BE2C (cell line): ENCODE data around the gene EBPL.

Experiments
- DNase-seq: peaks from one replicate; pipeline ENCODE4 v3.0.0-alpha.2; 2020
- H3K27me3 ChIP-seq: fragments of 250-450 bp; sonication (Bioruptor Pico); 2 replicates; pipeline ENCODE4 v1.5.1; 2020; ENCODE audit warnings: mild to moderate bottlenecking
- H3K36me3 ChIP-seq: fragments of 250-450 bp; sonication (Bioruptor Pico); 2 replicates; pipeline ENCODE4 v1.5.1; 2020; ENCODE audit warnings: mild to moderate bottlenecking
- H3K4me1 ChIP-seq: fragments of 250-450 bp; sonication (Bioruptor Pico); 2 replicates; pipeline ENCODE4 v1.5.1; 2020
- H3K4me3 ChIP-seq: 2 replicates; pipeline ENCODE4 v1.5.1; 2011; ENCODE audit warnings: low read depth, low read length
- H3K9me3 ChIP-seq: fragments of 250-450 bp; sonication (Bioruptor Pico); 2 replicates; pipeline ENCODE4 v1.5.1; 2020
- TF ChIP-seq, protein P1 (sequence below): IDR thresholded peaks from 2 replicates; pipeline ENCODE4 v1.5.1; 2012; ENCODE audit warnings: mild to moderate bottlenecking, low read depth, low read length

Gene EBPL

DNA sequence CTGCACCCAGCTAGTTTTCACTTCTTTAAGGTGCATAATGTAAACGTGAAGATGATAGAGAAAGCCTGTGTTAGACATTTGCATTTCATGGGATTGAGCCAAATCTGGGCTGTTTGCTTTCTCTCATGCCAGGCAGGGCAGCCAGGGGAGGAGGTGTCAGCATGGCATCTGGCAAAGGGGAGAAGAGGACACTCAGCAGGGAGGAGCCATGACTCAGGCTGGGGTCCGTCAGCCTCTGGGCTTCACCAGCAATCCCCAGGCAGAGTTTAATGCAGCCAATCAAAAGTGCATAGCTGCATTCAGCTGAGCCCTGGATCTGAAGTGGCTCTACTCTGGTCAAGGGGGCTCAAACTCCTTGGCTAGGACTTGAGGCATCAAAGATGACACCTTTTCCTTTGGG lies 23.5 kb downstream of the EBPL start:
- no peak overlapping the region for H3K4me3 ChIP-seq
- H3K4me1 ChIP-seq, result no peaks in the 10 kb centered on the region; the same call in 1 of the 2 replicates
- no peaks in the 10 kb centered on the region for H3K27me3 ChIP-seq
- H3K9me3 ChIP-seq, result no peaks in the 10 kb centered on the region
- peaks cover 32% of the 10 kb centered on the region for H3K36me3 ChIP-seq
- TF ChIP-seq, protein P1, sequence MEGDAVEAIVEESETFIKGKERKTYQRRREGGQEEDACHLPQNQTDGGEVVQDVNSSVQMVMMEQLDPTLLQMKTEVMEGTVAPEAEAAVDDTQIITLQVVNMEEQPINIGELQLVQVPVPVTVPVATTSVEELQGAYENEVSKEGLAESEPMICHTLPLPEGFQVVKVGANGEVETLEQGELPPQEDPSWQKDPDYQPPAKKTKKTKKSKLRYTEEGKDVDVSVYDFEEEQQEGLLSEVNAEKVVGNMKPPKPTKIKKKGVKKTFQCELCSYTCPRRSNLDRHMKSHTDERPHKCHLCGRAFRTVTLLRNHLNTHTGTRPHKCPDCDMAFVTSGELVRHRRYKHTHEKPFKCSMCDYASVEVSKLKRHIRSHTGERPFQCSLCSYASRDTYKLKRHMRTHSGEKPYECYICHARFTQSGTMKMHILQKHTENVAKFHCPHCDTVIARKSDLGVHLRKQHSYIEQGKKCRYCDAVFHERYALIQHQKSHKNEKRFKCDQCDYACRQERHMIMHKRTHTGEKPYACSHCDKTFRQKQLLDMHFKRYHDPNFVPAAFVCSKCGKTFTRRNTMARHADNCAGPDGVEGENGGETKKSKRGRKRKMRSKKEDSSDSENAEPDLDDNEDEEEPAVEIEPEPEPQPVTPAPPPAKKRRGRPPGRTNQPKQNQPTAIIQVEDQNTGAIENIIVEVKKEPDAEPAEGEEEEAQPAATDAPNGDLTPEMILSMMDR, result no peak
- DNase-seq, result no peak

DNA sequence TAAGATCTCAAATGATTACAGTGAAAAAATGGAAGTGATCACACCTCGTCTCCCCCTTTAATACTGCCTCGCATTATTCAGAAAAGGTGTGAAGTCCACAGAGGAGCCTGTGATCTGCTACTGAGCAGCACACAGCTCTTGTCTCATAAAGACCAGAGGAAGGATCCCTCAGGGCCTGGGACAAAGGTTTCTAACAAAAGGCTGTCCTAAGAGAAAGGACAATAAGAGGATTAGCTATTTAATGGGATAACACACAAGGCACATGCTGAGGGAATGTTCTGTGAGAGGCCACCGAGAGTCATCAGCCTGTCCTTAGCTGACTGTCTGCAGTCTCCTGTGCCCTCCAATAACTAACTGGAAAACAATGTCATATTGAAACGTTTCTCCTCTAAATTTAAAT lies 26.7 kb downstream of the EBPL start:
- no peaks in the 10 kb centered on the region for H3K27me3 ChIP-seq
- TF ChIP-seq, protein P1, result no peak
- H3K9me3 ChIP-seq, result no peaks in the 10 kb centered on the region
- H3K4me1 ChIP-seq, result no peaks in the 10 kb centered on the region
- no peak overlapping the region for H3K4me3 ChIP-seq
- DNase-seq, result no peak
- peaks cover 52% of the 10 kb centered on the region for H3K36me3 ChIP-seq

DNA sequence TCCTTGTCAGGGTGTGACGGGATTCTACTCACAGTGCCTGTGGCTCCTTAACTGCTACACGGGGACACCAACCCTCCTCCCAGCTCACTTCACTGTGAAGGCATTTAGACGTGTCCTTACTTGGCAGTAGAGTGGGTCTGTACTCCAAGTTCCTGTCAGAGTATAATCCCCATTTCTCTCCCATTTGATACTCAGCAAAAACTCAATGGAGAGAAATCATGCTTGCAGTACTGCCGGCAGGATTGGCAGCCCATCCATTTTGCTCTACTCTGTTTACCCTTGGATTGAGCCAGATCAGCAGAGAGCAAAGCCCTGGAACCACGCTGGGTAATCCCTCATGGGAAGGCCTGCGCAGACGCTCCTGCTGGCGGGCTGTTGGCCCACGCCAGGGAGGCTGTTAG lies 34.0 kb downstream of the EBPL start:
- TF ChIP-seq, protein P1, result no peak
- Histone ChIP-seq H3K27me3 (no peaks in the 10 kb centered on the region), H3K36me3 (peaks cover 19% of the 10 kb centered on the region), H3K4me3 (no peak overlapping the region), H3K9me3 (no peaks in the 10 kb centered on the region), H3K4me1 (peaks cover 10% of the 10 kb centered on the region)
- no peak for DNase-seq

DNA sequence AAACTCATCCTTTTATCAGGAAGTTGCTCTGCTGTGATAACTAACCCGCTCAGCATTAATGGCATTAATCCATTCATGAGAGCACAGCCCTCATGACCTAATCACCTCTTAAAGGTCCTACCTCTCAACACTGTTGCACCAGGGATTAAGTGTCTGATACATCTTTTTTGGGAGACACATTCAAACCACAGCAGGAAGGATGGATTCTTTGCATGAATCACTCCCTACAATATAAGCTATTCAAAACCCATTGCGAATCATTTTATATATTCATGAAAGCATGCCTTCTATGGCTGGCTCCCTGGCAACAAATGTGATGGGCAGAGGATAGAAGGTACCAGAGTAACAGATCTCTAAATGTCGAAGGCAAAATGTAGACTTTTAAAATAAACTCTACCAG lies 35.4 kb downstream of the EBPL start:
- no peak for DNase-seq
- Histone ChIP-seq H3K4me3 (no peak overlapping the region), H3K4me1 (peaks cover 10% of the 10 kb centered on the region), H3K9me3 (no peaks in the 10 kb centered on the region), H3K36me3 (peaks cover 8% of the 10 kb centered on the region), H3K27me3 (no peaks in the 10 kb centered on the region)
- TF ChIP-seq, protein P1, result no peak

DNA sequence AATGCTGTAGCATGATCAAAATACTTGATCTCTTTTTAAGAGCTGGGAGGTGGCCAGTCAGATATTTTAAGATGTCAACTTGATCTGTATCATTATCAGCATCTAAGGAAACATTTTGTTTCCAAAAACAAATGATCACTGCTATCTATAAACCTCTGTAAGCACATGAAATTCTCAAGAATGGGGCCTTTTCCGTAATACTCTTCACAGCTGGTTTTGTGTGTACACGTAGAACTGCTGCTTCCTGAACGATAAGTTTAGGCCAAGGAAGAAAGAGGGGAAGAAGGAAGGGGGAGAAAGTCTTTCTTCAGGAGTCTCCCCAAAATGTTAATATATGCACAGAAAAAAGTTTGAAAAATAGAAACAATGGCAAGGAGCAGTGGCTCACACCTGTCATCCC lies 37.3 kb downstream of the EBPL start:
- no peak overlapping the region for H3K4me3 ChIP-seq
- H3K36me3 ChIP-seq, result no peaks in the 10 kb centered on the region; the same call in 1 of the 2 replicates
- H3K4me1 ChIP-seq, result peaks cover 10% of the 10 kb centered on the region
- TF ChIP-seq, protein P1, result no peak
- H3K27me3 ChIP-seq, result no peaks in the 10 kb centered on the region
- no peak for DNase-seq
- H3K9me3 ChIP-seq, result no peaks in the 10 kb centered on the region

DNA sequence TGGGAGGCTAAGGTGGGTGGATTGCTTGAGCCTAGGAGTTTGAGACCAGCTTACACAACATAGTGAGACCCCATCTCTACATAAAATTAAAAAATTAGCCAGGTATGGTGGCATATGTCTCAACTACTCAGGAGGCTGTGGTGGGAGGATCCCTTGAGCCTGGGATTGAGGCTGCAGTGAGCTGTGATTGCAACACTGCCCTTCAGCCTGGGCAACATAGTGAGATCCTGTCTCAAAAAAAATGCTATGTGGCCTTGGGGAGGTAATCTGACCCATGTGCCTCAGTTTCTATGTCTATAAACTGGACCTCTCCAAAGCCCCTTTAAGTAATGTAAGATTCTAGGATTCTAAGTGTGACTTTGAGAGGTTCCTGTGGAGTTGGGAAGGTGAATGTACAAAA lies 37.8 kb downstream of the EBPL start:
- DNase-seq, result no peak
- peaks cover 10% of the 10 kb centered on the region for H3K4me1 ChIP-seq
- no peaks in the 10 kb centered on the region for H3K9me3 ChIP-seq
- H3K36me3 ChIP-seq, result no peaks in the 10 kb centered on the region; the same call in 1 of the 2 replicates
- TF ChIP-seq, protein P1, result no peak
- no peak overlapping the region for H3K4me3 ChIP-seq
- no peaks in the 10 kb centered on the region for H3K27me3 ChIP-seq
